GM23338 (cell line): Measurements from ENCODE around the gene PPIA. TPM values are rescaled to one million over a fixed set of nuclear protein-coding genes. Genes with fewer than 3 reads are reported as not detected.

ENCODE experiments used
- ATAC-seq: fragments of 200-7000 bp; cut with Tn5 transposase; 3 replicates; pipeline ENCODE4 v1.9.1; 2020
- DNase-seq: peaks from one replicate; pipeline ENCODE4 v3.0.0-alpha.2; 2015; ENCODE audit warnings: low spot score
- H2AFZ ChIP-seq: fragments of 200-600 bp; sonication (generic); 2 replicates; pipeline ENCODE4 v1.8.0; 2016; ENCODE audit warnings: antibody characterized with exemption, mild to moderate bottlenecking, moderate library complexity
- H3F3A ChIP-seq: fragments of 200-600 bp; sonication (generic); replicated peaks from 2 replicates; pipeline ENCODE4 v1.8.0; 2017; ENCODE audit warnings: antibody characterized with exemption, mixed run types, low read depth
- H3K27ac ChIP-seq: fragments of 200-600 bp; sonication (generic); 2 replicates; pipeline ENCODE4 v1.6.1; 2016; ENCODE audit warnings: low read depth
- H3K27me3 ChIP-seq: fragments of 200-600 bp; sonication (generic); 2 replicates; pipeline ENCODE4 v1.8.0; 2016; ENCODE audit warnings: mild to moderate bottlenecking, mixed run types, moderate library complexity; ENCODE audit not compliant: insufficient read depth
- H3K36me3 ChIP-seq: fragments of 200-600 bp; sonication (generic); 2 replicates; pipeline ENCODE4 v1.8.0; 2016; ENCODE audit warnings: mild to moderate bottlenecking; ENCODE audit not compliant: insufficient read depth
- H3K4me1 ChIP-seq: fragments of 200-600 bp; sonication (generic); 2 replicates; pipeline ENCODE4 v1.8.0; 2016; ENCODE audit warnings: mild to moderate bottlenecking, moderate library complexity; ENCODE audit not compliant: insufficient read depth
- H3K4me2 ChIP-seq: fragments of 200-600 bp; sonication (generic); 2 replicates; pipeline ENCODE4 v1.7.1; 2017; ENCODE audit warnings: mixed run types
- H3K4me3 ChIP-seq: fragments of 200-600 bp; sonication (generic); 2 replicates; pipeline ENCODE4 v1.6.1; 2016; ENCODE audit warnings: mixed run types
- H3K79me2 ChIP-seq: fragments of 200-600 bp; sonication (generic); replicated peaks from 2 replicates; pipeline ENCODE4 v1.8.0; 2017; ENCODE audit warnings: mild to moderate bottlenecking; ENCODE audit not compliant: insufficient read depth
- H3K9me2 ChIP-seq: fragments of 200-600 bp; sonication (generic); 2 replicates; pipeline ENCODE4 v1.8.0; 2017; ENCODE audit not compliant: insufficient read depth
- H4K20me1 ChIP-seq: fragments of 200-600 bp; sonication (generic); replicated peaks from 2 replicates; pipeline ENCODE4 v1.8.0; 2017; ENCODE audit warnings: mild to moderate bottlenecking; ENCODE audit not compliant: insufficient read depth
- H3K27ac Mint-ChIP-seq: 2 replicates; pipeline ENCODE4 v1.8.0; 2020; ENCODE audit warnings: inconsistent platforms, mild to moderate bottlenecking, moderate library complexity, mixed read lengths
- H3K27me3 Mint-ChIP-seq: 3 replicates; pipeline ENCODE4 v1.8.0; 2022; ENCODE audit warnings: low read depth, mild to moderate bottlenecking, moderate library complexity, mixed read lengths, inconsistent platforms; ENCODE audit not compliant: insufficient read depth, poor library complexity
- H3K36me3 Mint-ChIP-seq: 3 replicates; pipeline ENCODE4 v1.8.0; 2021; ENCODE audit warnings: low read depth, mild to moderate bottlenecking, inconsistent platforms, moderate library complexity, mixed read lengths
- H3K4me1 Mint-ChIP-seq: 3 replicates; pipeline ENCODE4 v1.8.0; 2020; ENCODE audit warnings: mild to moderate bottlenecking, inconsistent platforms, mixed read lengths
- H3K4me3 Mint-ChIP-seq: 3 replicates; pipeline ENCODE4 v1.8.0; 2021; ENCODE audit warnings: moderate library complexity, mild to moderate bottlenecking, inconsistent platforms, mixed read lengths
- H3K9me3 Mint-ChIP-seq: 3 replicates; pipeline ENCODE4 v1.8.0; 2020; ENCODE audit warnings: moderate library complexity, mild to moderate bottlenecking, inconsistent platforms, mixed read lengths
- CREB1 ChIP-seq: fragments of 250-450 bp; sonication (Bioruptor Pico); IDR thresholded peaks from 2 replicates; pipeline ENCODE4 v1.5.0; 2020; ENCODE audit warnings: low read depth, mild to moderate bottlenecking, moderate library complexity
- EZH2 ChIP-seq: fragments of 200-600 bp; sonication (generic); IDR thresholded peaks from one replicate; pipeline ENCODE4 v1.8.0; 2017; ENCODE audit warnings: antibody characterized with exemption, mild to moderate bottlenecking, low read depth; ENCODE audit not compliant: unreplicated experiment
- EZH2phosphoT487 ChIP-seq: fragments of 200-600 bp; sonication (generic); IDR thresholded peaks from one replicate; pipeline ENCODE4 v1.8.1; 2018; ENCODE audit warnings: antibody characterized with exemption; ENCODE audit not compliant: unreplicated experiment
- JUNB ChIP-seq: IDR thresholded peaks from one replicate; pipeline ENCODE4 v1.6.1; 2016; ENCODE audit warnings: antibody characterized with exemption; ENCODE audit not compliant: unreplicated experiment
- NANOG ChIP-seq: IDR thresholded peaks from 2 replicates; pipeline ENCODE4 v1.6.1; 2016; ENCODE audit warnings: antibody characterized with exemption, borderline replicate concordance
- POLR2AphosphoS5 ChIP-seq: IDR thresholded peaks from 2 replicates; pipeline ENCODE4 v1.6.1; 2016; ENCODE audit warnings: antibody characterized with exemption, low read depth
- STAT1 ChIP-seq: IDR thresholded peaks from one replicate; pipeline ENCODE4 v1.6.1; 2016; ENCODE audit warnings: antibody characterized with exemption; ENCODE audit not compliant: unreplicated experiment
- ZNF114 ChIP-seq: fragments of 250-450 bp; sonication (Bioruptor Pico); IDR thresholded peaks from 2 replicates; pipeline ENCODE4 v1.5.0; 2020; ENCODE audit warnings: mild to moderate bottlenecking, moderate library complexity
- ZNF331 ChIP-seq: fragments of 250-450 bp; sonication (Bioruptor Pico); IDR thresholded peaks from 2 replicates; pipeline ENCODE4 v1.5.0; 2020; ENCODE audit warnings: low read depth, mild to moderate bottlenecking, moderate library complexity
- polyA plus RNA-seq: library from polyadenylated mRNA; unstranded; fragments of >200 nt; fragmentation: Nextera tagmentation; extraction: Ambion mirVana; gene quantifications from 2 replicates; pipeline ENCODE4 v1.2.1, GENCODE V29; 2016
- total RNA-seq: library from RNA; depleted of rRNA; stranded (reverse); fragments of >200 nt; shearing (Covaris generic); gene quantifications from 2 replicates; pipeline ENCODE4 v1.2.3, GENCODE V29; 2014
- TF ChIP-seq, protein P1 (sequence below): IDR thresholded peaks from 2 replicates; pipeline ENCODE4 v1.6.1; 2016; ENCODE audit warnings: antibody characterized with exemption
- TF ChIP-seq, protein P2 (sequence below): fragments of 250-450 bp; sonication (Bioruptor Pico); IDR thresholded peaks from 2 replicates; pipeline ENCODE4 v1.5.0; 2020; ENCODE audit warnings: mild to moderate bottlenecking, moderate library complexity
- TF ChIP-seq, protein P3 (sequence below), 2 experiments: fragments of 200-600 bp in 1 of 2; sonication (generic) in 1 of 2; conservative IDR thresholded peaks; 2 replicates each; pipeline versions ENCODE4 v1.5.1 to v1.6.1; 2016 to 2017; ENCODE audit warnings: antibody characterized with exemption in 2 of 2, low read depth in 2 of 2, mild to moderate bottlenecking in 2 of 2, moderate library complexity in 1 of 2
- TF ChIP-seq, protein P4 (sequence below): IDR thresholded peaks from one replicate; pipeline ENCODE4 v1.6.1; 2018; ENCODE audit warnings: antibody characterized with exemption; ENCODE audit not compliant: unreplicated experiment

The PPIA gene
- total and polyA plus RNA-seq, 2 experiments from 2014 or later: 4,367 to 6,524 TPM

DNA sequence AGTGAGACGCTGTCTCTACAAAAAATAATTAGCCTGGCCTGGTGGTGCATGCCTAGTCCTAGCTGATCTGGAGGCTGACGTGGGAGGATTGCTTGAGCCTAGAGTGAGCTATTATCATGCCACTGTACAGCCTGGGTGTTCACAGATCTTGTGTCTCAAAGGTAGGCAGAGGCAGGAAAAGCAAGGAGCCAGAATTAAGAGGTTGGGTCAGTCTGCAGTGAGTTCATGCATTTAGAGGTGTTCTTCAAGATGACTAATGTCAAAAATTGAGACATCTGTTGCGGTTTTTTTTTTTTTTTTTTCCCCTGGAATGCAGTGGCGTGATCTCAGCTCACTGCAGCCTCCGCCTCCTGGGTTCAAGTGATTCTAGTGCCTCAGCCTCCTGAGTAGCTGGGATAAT lies 5.4 kb downstream of the PPIA start:
- no peak overlapping the region for H3K4me3 ChIP-seq
- H3K27me3 ChIP-seq: no peaks in the 10 kb centered on the region
- peaks cover 34% of the 10 kb centered on the region for H3K27me3 Mint-ChIP-seq
- no peak overlapping the region for H2AFZ ChIP-seq
- peaks cover 39% of the 10 kb centered on the region for H3K79me2 ChIP-seq
- TF ChIP-seq CREB1 (CRISPR knock-in tag): no peak
- no peak for TF ChIP-seq ZNF331 (CRISPR knock-in tag)
- TF ChIP-seq, protein P1, sequence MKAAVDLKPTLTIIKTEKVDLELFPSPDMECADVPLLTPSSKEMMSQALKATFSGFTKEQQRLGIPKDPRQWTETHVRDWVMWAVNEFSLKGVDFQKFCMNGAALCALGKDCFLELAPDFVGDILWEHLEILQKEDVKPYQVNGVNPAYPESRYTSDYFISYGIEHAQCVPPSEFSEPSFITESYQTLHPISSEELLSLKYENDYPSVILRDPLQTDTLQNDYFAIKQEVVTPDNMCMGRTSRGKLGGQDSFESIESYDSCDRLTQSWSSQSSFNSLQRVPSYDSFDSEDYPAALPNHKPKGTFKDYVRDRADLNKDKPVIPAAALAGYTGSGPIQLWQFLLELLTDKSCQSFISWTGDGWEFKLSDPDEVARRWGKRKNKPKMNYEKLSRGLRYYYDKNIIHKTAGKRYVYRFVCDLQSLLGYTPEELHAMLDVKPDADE: no peak
- TF ChIP-seq STAT1: no peak
- no peak for TF ChIP-seq POLR2AphosphoS5
- no peak for TF ChIP-seq NANOG
- TF ChIP-seq, protein P2, sequence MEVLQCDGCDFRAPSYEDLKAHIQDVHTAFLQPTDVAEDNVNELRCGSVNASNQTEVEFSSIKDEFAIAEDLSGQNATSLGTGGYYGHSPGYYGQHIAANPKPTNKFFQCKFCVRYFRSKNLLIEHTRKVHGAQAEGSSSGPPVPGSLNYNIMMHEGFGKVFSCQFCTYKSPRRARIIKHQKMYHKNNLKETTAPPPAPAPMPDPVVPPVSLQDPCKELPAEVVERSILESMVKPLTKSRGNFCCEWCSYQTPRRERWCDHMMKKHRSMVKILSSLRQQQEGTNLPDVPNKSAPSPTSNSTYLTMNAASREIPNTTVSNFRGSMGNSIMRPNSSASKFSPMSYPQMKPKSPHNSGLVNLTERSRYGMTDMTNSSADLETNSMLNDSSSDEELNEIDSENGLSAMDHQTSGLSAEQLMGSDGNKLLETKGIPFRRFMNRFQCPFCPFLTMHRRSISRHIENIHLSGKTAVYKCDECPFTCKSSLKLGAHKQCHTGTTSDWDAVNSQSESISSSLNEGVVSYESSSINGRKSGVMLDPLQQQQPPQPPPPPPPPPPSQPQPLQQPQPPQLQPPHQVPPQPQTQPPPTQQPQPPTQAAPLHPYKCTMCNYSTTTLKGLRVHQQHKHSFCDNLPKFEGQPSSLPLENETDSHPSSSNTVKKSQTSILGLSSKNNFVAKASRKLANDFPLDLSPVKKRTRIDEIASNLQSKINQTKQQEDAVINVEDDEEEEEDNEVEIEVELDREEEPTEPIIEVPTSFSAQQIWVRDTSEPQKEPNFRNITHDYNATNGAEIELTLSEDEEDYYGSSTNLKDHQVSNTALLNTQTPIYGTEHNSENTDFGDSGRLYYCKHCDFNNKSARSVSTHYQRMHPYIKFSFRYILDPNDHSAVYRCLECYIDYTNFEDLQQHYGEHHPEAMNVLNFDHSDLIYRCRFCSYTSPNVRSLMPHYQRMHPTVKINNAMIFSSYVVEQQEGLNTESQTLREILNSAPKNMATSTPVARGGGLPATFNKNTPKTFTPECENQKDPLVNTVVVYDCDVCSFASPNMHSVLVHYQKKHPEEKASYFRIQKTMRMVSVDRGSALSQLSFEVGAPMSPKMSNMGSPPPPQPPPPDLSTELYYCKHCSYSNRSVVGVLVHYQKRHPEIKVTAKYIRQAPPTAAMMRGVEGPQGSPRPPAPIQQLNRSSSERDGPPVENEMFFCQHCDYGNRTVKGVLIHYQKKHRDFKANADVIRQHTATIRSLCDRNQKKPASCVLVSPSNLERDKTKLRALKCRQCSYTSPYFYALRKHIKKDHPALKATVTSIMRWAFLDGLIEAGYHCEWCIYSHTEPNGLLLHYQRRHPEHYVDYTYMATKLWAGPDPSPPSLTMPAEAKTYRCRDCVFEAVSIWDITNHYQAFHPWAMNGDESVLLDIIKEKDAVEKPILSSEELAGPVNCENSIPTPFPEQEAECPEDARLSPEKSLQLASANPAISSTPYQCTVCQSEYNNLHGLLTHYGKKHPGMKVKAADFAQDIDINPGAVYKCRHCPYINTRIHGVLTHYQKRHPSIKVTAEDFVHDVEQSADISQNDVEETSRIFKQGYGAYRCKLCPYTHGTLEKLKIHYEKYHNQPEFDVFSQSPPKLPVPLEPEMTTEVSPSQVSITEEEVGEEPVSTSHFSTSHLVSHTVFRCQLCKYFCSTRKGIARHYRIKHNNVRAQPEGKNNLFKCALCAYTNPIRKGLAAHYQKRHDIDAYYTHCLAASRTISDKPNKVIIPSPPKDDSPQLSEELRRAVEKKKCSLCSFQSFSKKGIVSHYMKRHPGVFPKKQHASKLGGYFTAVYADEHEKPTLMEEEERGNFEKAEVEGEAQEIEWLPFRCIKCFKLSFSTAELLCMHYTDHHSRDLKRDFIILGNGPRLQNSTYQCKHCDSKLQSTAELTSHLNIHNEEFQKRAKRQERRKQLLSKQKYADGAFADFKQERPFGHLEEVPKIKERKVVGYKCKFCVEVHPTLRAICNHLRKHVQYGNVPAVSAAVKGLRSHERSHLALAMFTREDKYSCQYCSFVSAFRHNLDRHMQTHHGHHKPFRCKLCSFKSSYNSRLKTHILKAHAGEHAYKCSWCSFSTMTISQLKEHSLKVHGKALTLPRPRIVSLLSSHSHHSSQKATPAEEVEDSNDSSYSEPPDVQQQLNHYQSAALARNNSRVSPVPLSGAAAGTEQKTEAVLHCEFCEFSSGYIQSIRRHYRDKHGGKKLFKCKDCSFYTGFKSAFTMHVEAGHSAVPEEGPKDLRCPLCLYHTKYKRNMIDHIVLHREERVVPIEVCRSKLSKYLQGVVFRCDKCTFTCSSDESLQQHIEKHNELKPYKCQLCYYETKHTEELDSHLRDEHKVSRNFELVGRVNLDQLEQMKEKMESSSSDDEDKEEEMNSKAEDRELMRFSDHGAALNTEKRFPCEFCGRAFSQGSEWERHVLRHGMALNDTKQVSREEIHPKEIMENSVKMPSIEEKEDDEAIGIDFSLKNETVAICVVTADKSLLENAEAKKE (CRISPR knock-in tag): no peak
- no peak for TF ChIP-seq EZH2phosphoT487
- TF ChIP-seq, protein P3, sequence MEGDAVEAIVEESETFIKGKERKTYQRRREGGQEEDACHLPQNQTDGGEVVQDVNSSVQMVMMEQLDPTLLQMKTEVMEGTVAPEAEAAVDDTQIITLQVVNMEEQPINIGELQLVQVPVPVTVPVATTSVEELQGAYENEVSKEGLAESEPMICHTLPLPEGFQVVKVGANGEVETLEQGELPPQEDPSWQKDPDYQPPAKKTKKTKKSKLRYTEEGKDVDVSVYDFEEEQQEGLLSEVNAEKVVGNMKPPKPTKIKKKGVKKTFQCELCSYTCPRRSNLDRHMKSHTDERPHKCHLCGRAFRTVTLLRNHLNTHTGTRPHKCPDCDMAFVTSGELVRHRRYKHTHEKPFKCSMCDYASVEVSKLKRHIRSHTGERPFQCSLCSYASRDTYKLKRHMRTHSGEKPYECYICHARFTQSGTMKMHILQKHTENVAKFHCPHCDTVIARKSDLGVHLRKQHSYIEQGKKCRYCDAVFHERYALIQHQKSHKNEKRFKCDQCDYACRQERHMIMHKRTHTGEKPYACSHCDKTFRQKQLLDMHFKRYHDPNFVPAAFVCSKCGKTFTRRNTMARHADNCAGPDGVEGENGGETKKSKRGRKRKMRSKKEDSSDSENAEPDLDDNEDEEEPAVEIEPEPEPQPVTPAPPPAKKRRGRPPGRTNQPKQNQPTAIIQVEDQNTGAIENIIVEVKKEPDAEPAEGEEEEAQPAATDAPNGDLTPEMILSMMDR (conservative IDR thresholded peaks at IDR 0.05; ENCODE audit: low read depth in 2 of 2): no peak
- TF ChIP-seq ZNF114 (CRISPR knock-in tag): no peak
- TF ChIP-seq EZH2: no peak
- TF ChIP-seq JUNB: no peak
- TF ChIP-seq, protein P4, sequence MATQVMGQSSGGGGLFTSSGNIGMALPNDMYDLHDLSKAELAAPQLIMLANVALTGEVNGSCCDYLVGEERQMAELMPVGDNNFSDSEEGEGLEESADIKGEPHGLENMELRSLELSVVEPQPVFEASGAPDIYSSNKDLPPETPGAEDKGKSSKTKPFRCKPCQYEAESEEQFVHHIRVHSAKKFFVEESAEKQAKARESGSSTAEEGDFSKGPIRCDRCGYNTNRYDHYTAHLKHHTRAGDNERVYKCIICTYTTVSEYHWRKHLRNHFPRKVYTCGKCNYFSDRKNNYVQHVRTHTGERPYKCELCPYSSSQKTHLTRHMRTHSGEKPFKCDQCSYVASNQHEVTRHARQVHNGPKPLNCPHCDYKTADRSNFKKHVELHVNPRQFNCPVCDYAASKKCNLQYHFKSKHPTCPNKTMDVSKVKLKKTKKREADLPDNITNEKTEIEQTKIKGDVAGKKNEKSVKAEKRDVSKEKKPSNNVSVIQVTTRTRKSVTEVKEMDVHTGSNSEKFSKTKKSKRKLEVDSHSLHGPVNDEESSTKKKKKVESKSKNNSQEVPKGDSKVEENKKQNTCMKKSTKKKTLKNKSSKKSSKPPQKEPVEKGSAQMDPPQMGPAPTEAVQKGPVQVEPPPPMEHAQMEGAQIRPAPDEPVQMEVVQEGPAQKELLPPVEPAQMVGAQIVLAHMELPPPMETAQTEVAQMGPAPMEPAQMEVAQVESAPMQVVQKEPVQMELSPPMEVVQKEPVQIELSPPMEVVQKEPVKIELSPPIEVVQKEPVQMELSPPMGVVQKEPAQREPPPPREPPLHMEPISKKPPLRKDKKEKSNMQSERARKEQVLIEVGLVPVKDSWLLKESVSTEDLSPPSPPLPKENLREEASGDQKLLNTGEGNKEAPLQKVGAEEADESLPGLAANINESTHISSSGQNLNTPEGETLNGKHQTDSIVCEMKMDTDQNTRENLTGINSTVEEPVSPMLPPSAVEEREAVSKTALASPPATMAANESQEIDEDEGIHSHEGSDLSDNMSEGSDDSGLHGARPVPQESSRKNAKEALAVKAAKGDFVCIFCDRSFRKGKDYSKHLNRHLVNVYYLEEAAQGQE: no peak
- H3F3A ChIP-seq: peaks cover 75% of the 10 kb centered on the region
- H3K4me3 Mint-ChIP-seq: peak overlapping the region; percentile 10; the same call in 1 of the 3 replicates
- H4K20me1 ChIP-seq: peaks cover 53% of the 10 kb centered on the region
- peak overlapping the region; percentile 87 for H3K27ac ChIP-seq
- peak overlapping the region; percentile 90 for H3K27ac Mint-ChIP-seq
- peaks cover 82% of the 10 kb centered on the region for H3K36me3 Mint-ChIP-seq
- ATAC-seq: no peak
- no peaks in the 10 kb centered on the region for H3K9me2 ChIP-seq
- no peak overlapping the region for H3K4me2 ChIP-seq
- peaks cover 17% of the 10 kb centered on the region; the same call in 2 of the 3 replicates for H3K4me1 Mint-ChIP-seq
- peaks cover 14% of the 10 kb centered on the region for H3K4me1 ChIP-seq
- no peak for DNase-seq
- peaks cover 58% of the 10 kb centered on the region for H3K36me3 ChIP-seq
- H3K9me3 Mint-ChIP-seq: peaks cover 3% of the 10 kb centered on the region; the same call in 2 of the 3 replicates
